RWPE1 (cell line): ENCODE results near the gene TNRC6C.
"Not testable (repeated sequence)": the region's sequence is repeated elsewhere in the genome, so short reads cannot be mapped to it uniquely, and the experiment has no call there.

ENCODE experiments used
- CTCF ChIA-PET: fragments of 350-600 bp; sonication (Branson Sonifier 250); formaldehyde crosslinking; extraction: SDS; loops from one replicate; lab custom pipeline; 2021; lab: Yijun Ruan, JAX
- POLR2A ChIA-PET: fragments of 400-600 bp; formaldehyde crosslinking; extraction: SDS; loops from one replicate; lab custom pipeline; 2020; ENCODE audit warnings: antibody characterized with exemption; ENCODE audit not compliant: low non-redundant PET; lab: Yijun Ruan, JAX
- DNase-seq: peaks from one replicate; pipeline ENCODE4 v3.0.0; 2012; ENCODE audit warnings: low spot score
- H3K27ac ChIP-seq: fragments of 450-650 bp; 2 replicates; pipeline ENCODE4 v1.5.1; 2017
- TF ChIP-seq, protein P1 (sequence below): fragments of 450-650 bp; conservative IDR thresholded peaks from 2 replicates; pipeline ENCODE4 v1.5.1; 2017; ENCODE audit warnings: low read depth, mild to moderate bottlenecking

Gene TNRC6C

DNA sequence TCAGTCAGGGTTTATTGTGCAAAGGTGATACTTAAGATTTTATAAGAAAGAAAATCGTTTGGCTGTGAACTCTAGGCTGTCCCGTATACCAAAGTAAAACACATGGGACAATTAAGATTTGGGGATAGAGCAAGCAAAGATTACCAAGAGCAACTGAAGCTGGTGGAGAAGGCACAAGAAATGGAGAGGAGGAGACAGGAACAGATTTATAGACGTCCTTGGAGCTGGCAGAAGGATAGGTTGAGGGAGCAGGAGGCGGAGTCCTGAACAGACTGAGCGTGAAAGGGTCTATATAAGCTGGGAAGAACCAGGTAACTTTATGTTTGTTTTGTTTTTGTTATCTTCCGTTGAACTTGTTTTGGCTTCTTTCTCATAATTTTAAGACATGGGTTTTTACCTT is 3.8 kb downstream of the TNRC6C start:
- POLR2A ChIA-PET = no interaction called here
- no peak overlapping the region for H3K27ac ChIP-seq
- TF ChIP-seq, protein P1, sequence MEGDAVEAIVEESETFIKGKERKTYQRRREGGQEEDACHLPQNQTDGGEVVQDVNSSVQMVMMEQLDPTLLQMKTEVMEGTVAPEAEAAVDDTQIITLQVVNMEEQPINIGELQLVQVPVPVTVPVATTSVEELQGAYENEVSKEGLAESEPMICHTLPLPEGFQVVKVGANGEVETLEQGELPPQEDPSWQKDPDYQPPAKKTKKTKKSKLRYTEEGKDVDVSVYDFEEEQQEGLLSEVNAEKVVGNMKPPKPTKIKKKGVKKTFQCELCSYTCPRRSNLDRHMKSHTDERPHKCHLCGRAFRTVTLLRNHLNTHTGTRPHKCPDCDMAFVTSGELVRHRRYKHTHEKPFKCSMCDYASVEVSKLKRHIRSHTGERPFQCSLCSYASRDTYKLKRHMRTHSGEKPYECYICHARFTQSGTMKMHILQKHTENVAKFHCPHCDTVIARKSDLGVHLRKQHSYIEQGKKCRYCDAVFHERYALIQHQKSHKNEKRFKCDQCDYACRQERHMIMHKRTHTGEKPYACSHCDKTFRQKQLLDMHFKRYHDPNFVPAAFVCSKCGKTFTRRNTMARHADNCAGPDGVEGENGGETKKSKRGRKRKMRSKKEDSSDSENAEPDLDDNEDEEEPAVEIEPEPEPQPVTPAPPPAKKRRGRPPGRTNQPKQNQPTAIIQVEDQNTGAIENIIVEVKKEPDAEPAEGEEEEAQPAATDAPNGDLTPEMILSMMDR = no peak
- CTCF ChIA-PET = no interaction called here
- no peak for DNase-seq

DNA sequence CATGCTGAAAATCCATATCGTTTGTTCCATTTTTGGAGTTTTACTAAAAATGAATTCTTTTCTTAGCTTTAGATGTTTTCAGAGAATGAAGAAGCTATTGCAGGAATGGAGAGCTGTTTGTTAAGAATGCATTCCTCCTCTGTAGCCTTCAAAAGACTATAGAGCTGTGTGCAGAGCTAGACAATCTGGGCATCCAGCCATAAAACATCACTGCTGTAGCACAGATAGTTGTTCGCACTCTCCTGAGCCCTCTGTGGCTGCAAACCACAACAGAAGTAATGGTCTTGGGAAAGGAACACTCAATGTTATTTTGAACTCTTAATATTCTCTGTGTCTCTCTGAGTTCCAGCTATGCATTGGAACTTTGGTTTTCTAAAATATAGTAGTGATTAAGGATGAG is 4.9 kb downstream of the TNRC6C start:
- CTCF ChIA-PET = no interaction called here
- POLR2A ChIA-PET = no interaction called here
- H3K27ac ChIP-seq = no peak overlapping the region
- no peak for DNase-seq
- TF ChIP-seq, protein P1 = no peak

DNA sequence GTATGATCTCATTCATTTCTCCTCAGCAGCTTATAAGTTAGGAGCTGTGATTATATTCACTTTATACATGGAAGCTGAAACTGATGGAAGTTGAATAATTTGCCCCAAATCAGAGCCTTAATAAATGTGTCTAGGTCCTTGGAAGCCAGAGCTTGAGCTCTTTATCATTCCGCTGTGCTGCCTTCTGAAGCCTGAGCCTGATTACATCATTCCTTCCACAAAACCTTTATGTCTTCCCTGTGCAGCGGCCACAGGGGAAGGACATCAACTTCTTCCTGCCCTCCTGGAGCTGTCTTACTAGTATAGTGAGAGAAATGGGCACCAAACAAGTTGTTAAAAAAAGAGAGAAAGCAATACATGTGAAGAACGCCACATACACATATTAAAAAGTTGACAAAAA is 6.8 kb downstream of the TNRC6C start:
- ChIA-PET CTCF (interaction anchor here (0.6 kb wide), 1 partner anchor 16 kb away, joined by 3 read pairs; no protein-coding TSS in a partner anchor), POLR2A (no interaction called here)
- no peak for DNase-seq
- TF ChIP-seq, protein P1 = no peak
- no peak overlapping the region for H3K27ac ChIP-seq

DNA sequence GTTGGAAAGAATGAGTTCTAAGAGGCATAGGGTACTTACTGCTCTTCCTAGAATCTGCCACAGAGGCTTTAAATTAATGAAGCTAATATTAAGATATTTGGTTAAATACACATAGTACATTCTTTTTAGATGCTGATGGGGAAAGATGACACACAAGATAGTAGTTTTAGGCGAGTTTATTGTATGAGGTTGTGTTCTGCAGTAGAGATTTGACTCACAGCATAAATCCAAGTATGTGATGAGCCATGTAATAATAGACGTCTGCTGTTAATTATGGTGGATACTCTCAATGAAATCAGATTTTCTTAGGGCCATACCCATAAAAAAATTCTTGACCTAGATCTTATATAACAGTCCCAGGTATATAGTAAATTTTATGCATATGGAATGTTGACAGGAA is 8.0 kb downstream of the TNRC6C start:
- no peak for DNase-seq
- ChIA-PET CTCF (no interaction called here), POLR2A (no interaction called here)
- no peak overlapping the region for H3K27ac ChIP-seq
- TF ChIP-seq, protein P1 = no peak

DNA sequence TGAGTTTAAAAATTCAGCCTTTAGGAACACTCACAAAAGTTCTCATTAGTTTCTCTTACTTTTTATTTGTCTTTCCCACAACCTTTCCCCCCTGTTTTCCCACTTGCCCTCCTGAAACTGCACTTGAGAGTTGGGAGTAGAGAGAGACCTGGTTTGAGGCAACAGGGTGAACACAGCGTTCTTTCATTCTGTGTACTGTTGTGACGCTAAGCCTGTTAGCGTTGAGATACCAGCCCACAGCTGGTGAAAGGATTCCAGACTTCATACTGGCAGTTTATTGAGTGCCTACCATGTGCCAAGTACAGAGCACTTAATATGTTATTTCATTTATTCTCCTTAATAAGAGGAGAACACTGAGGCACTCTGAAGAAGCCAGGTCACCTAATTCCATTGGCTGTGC is 10.3 kb downstream of the TNRC6C start:
- CTCF ChIA-PET = interaction anchor here (0.7 kb wide), 1 partner anchor 9 kb away, joined by 3 read pairs; no protein-coding TSS in a partner anchor
- POLR2A ChIA-PET = no interaction called here

DNA sequence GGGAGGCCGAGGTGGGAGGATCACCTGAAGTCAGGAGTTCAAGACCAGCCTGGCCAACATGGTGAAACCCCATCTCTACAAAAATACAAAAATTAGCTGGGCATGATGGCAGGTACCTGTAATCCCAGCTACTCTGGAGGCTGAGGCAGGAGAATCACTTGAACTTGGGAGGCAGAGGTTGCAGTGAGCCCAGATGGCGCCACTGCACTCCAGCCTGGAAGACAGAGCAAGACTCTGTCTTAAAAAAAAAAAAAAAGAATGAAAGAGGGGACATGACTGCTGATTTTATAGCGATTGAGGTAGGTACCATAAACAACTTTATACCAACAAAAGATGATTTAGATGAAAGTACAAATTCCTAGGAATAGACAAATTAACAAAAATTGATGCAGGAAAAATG is 13.8 kb downstream of the TNRC6C start:
- H3K27ac ChIP-seq, DNase-seq, POLR2A ChIA-PET: not testable (repeated sequence)
- CTCF ChIA-PET = interaction anchor here (0.6 kb wide), 1 partner anchor 347 kb away, joined by 3 read pairs; no protein-coding TSS in a partner anchor

More for the DNA sequence above, 10.3 kb downstream of the TNRC6C start:
- no peak overlapping the region for H3K27ac ChIP-seq
- no peak for DNase-seq
- TF ChIP-seq, protein P1 = no peak

DNA sequence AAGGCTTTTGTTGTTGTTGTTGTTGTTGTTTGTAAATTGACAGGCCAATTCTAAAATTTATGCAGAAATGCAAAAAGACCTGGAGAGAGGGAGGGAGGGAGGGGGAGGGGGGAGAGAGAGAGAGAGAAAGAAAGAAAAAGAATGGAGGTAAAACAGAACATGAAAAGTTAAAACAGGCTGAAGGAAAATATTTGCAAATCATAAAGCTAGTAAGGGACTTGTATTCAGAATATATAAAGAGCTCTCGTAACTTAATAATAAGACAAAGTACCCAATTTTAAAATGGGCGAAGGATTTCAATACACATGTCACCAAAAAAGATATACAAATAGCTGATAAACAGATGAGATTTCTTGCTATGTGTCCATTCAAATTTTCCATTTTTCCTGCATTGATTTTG is 15.4 kb downstream of the TNRC6C start:
- ChIA-PET CTCF (no interaction called here), POLR2A (no interaction called here)
- H3K27ac ChIP-seq = no peak overlapping the region
- no peak for DNase-seq
- TF ChIP-seq, protein P1 = no peak
